ENCODE measurements around the gene PCNX4.
A peak's percentile ranks its signal among the peaks of the same experiment; 100 is the strongest.

Gene PCNX4

DNA sequence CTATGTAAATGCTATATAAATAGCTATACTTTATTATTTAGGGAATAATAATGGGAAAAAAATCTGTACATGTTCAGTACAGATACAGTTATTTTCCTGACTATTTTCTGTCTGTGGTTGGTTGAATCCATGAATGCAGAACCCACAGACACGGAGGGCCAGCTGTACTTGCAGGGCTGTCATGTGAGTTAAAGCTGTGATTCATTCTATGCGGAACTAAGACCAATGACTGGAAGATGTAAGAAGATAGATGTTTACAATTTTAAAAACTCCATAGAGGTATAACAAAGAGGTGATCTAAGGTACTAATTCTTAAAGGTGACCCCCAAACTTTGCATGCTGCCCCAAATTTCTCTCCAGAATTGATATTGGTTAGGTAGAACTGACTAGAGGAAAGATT lies 14.6 kb downstream of the PCNX4 start:
- peak; percentile 19 for DNase-seq

GRCh38 chr14:60107477-60107876 lies 15.8 kb downstream of the PCNX4 start:
- DNase-seq = no peak

- DNase-seq = no peak
Observed at GRCh38 chr14:60111732-60112131, 20.0 kb downstream of the PCNX4 start.

DNA sequence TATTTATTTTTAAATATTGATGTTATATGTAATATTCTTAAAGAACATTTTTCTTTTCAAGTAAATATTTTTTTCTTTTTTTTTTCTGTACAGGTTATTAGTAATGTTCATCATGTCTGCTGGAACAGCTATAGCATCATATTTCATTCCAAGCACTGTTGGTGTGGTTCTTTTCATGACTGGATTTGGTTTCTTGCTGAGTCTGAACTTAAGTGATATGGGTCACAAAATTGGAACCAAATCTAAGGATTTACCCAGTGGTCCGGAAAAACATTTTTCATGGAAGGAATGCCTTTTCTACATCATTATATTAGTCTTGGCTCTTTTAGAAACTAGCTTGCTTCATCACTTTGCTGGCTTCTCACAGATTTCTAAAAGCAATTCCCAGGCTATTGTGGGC lies 23.2 kb downstream of the PCNX4 start:
- DNase-seq = no peak

DNA sequence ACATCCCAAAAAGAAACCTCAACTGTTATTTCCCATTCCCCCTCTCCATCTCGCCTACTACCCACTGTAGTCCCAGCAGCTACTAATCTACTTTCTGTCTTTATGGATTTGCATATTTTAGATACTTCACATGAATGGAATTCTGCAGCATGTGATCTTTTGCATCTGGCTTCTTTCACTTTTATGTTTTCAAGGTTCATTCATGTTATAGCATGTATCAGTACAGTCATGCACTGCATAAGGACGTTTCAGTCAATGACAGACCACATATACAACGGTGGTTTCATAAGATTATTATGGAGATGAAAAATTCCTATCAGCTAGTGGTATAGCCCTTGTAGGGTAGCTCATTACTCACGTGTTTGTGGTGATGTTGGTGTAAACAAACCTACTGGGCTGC lies 24.5 kb downstream of the PCNX4 start:
- no peak for DNase-seq

- DNase-seq = no peak
Observed at GRCh38 chr14:60125918-60126317, 34.2 kb downstream of the PCNX4 start.

DNA sequence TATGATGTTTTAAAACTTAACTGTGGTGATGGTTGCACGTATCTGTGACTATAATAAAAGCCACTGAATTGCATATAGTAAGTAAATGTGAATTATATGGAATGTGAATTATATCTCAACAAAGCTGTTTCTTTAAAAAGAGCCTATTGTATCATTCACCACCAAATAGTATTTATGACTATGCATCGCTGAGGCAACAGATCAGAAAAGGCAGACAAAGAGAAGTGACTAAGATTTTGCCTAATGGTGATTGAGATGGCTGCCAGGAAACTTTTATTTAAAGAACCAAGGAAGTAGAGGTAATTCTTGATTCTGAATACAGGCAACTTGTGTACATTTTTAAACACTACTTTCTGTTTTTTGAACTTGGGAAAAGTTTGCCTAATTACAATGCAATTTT lies 41.8 kb downstream of the PCNX4 start:
- no peak for DNase-seq

DNA sequence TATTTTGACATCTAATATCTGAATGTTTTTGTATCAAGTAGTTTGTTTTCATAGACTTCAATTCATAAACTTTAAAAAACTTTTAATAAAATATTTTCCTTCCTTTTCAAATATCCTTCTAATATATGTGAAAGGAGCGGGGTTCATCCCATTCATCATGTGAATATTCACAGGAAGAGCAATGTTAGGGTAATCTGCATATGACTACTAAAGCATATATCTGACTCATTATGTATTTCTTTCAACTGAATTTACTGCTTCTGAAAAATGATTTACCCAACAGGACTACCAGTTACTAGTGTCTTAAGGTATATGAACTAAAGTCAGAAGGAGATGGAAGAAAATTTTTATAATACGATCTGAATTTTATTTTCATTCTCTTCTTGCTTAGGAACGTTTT lies 43.0 kb downstream of the PCNX4 start:
- no peak for DNase-seq

DNA sequence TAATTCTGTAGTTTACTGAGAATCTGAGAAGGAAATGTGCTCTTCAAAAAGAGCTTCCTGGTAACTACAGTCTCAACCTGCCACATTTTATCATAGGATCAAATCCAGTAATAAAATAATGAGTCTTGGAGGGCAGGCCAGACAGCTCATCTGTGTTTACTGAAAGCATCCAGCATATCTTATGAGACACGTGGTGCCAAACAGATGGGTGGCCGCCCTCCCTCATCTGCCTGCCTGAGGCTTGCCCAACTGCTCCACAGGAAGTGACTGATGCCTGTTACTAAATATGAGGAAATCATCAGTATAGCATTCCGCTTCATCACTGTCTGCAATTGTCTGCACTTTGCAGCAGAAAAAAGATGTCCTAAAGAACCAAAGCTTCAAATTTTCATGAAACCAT lies 60.0 kb downstream of the PCNX4 start:
- DNase-seq = peak; percentile 62

- DNase-seq = no peak
Observed at GRCh38 chr14:60153991-60154390, 62.3 kb downstream of the PCNX4 start.

DNA sequence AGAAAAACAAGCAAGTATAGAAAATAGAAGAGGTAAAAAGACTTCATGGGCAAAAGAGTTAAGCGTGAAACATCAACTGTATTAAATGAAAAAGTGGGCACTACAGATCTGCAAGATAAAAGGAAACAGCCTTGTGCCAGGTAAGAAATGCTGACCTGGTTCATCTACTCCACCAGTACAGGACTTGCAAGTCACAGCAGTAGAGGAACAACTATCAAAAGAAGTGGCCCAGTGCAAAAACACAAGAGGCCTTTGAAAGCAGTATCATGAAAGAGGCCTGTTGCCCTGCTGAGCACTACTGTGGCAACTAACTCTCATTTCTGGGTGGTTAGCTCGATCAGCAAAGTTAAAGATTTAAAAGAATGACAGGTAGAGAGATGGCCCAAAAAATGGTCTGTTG lies 62.9 kb downstream of the PCNX4 start:
- no peak for DNase-seq

DNA sequence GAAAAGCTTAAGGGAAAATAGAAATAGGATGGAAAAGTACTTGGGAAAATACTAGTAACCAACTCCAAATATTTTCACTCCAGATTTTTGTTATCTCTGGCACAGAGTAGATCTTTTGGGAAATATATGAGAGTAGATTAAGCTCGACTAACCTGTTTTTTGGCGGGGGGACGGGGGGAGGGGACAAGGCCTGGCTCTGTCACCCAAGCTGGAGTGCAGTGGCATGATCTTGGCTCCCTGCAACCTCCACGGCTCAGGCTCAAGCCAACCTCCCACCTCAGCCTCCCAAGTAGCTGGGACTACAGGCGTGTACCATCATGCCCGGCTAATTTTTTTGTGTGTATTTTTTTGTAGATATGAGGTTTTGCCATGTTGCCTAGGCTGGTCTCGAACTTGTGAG lies 68.7 kb downstream of the PCNX4 start:
- no peak for DNase-seq

GRCh38 chr14:60161196-60162107 lies 69.7 kb downstream of the PCNX4 start:
- no peak for DNase-seq

GRCh38 chr14:60163693-60164092 lies 72.0 kb downstream of the PCNX4 start:
- DNase-seq = peak; percentile 21

GRCh38 chr14:60164404-60164711 lies 72.6 kb downstream of the PCNX4 start:
- DNase-seq = no peak

GRCh38 chr14:60164712-60165546 lies 73.2 kb downstream of the PCNX4 start, which contains the start of gene DHRS7:
Gene DHRS7 (minus strand): TSS chr14:60165398. CDS start chr14:60165309, 89 bp downstream.
- DNase-seq = peak; percentile 91

DNA sequence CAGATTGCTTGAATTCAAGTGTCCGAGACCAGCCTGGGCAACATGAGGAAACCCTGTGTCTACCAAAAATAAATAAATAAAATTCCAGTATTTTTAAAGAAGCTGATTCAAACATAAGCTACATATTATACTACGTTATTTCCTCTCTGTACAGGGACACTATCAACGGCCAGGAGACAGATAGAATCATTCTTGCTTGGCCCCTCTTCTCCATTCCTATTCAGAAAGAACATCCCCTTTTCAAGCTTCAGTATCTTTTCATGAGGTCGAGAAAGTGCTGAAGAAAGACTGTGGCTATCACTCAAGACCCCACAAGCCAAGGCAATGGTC lies 73.8 kb downstream of the PCNX4 start:
- DNase-seq = no peak

- DNase-seq = peak; percentile 31
Observed at GRCh38 chr14:60166142-60166541, 74.4 kb downstream of the PCNX4 start.

- DNase-seq = no peak
Observed at GRCh38 chr14:60169722-60170121, 78.0 kb downstream of the PCNX4 start.

DNA sequence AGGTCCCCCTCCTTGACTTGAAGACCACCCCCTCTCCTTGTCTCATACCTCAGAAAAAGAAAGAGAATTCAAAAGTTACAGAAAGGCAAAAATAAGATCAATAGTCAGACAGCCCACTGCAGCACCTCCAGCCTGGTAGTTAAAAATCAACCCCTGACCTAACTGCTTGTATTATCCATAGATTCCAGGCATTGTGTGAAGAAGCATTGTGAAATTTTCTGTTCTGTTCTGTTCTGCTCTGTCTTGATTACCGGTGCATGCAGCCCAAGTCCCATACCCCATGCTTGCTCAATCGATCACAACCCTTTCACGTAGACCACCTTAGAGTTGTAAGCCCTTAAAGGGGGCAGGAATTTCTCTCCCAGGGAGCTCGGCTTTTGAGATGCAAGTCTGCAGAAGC lies 79.2 kb downstream of the PCNX4 start:
- DNase-seq = no peak

GRCh38 chr14:60171690-60172089 lies 80.0 kb downstream of the PCNX4 start:
- DNase-seq = no peak

GRCh38 chr14:60174352-60175254 lies 82.9 kb downstream of the PCNX4 start:
- no peak for DNase-seq

GRCh38 chr14:60175255-60175902 lies 83.7 kb downstream of the PCNX4 start:
- no peak for DNase-seq
